Fibroblast of villous mesenchyme (primary cell): ENCODE measurements around the gene TRAF2. TPM values are rescaled to one million over a fixed set of nuclear protein-coding genes. Genes with fewer than 3 reads are reported as not detected.
"Not testable (repeated sequence)": the region's sequence is repeated elsewhere in the genome, so short reads cannot be mapped to it uniquely, and the experiment has no call there.

ENCODE experiments used
- DNase-seq: peaks from one replicate; pipeline ENCODE4 v3.0.0-alpha.2; 2010; ENCODE audit warnings: low read depth
- H3K4me3 ChIP-seq: 2 replicates; pipeline ENCODE4 v1.5.1; 2011; ENCODE audit warnings: low read depth, mild to moderate bottlenecking, low read length
- total RNA-seq: library from RNA; depleted of rRNA; stranded (reverse); fragments of >200 nt; gene quantifications from 2 replicates; pipeline ENCODE4 v1.2.3, GENCODE V29; 2012
- TF ChIP-seq, protein P1 (sequence below): IDR thresholded peaks from 2 replicates; pipeline ENCODE4 v1.5.1; 2012; ENCODE audit warnings: low read depth, mild to moderate bottlenecking, low read length; ENCODE audit not compliant: insufficient read depth

TRAF2 gene
- total RNA-seq, 1 donor, result 16.8 TPM

DNA sequence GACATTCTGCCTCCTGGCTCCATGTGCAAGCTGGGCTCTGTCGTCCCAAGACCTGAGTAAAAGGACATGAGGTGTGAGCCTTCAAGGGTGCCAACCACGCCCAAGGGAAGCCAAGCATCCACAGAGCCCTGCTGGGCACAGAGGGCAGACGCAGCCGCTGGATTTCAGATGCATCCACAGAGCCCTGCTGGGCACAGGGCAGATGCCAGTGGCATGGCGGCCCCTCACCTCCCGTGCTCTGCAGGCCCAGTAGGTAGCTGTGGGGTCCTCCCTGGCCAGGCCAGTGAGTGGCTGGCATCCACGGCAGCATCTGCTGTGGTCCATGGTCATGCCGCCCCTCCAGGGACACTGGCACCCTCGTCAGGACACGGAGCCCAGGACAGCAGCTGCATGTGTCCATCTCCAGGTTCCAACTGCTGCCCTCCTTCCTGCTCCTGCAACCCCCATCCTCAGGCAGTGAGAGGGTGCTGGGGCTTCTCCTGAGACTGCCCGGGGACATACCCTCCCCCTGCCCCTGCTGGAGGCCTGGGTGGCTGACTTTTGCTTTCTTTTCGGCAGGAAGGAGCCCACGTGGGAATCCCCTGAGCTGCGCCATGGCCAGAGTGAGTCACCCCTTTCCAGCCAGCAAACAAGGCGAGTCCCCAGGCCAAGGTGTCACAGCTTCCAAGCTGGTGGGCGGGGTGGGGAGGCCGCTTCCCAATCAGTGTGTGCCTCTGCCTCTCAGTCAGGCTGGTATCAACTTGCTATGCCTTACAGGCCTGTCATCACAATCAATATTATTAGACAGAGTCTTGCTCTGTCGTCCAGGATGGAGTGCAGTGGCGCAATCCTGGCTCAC, 4.0 kb upstream of the TRAF2 start:
- peak; percentile 86 for DNase-seq
- TF ChIP-seq, protein P1, sequence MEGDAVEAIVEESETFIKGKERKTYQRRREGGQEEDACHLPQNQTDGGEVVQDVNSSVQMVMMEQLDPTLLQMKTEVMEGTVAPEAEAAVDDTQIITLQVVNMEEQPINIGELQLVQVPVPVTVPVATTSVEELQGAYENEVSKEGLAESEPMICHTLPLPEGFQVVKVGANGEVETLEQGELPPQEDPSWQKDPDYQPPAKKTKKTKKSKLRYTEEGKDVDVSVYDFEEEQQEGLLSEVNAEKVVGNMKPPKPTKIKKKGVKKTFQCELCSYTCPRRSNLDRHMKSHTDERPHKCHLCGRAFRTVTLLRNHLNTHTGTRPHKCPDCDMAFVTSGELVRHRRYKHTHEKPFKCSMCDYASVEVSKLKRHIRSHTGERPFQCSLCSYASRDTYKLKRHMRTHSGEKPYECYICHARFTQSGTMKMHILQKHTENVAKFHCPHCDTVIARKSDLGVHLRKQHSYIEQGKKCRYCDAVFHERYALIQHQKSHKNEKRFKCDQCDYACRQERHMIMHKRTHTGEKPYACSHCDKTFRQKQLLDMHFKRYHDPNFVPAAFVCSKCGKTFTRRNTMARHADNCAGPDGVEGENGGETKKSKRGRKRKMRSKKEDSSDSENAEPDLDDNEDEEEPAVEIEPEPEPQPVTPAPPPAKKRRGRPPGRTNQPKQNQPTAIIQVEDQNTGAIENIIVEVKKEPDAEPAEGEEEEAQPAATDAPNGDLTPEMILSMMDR, result no peak
- peak overlapping the region; percentile 27 for H3K4me3 ChIP-seq

DNA sequence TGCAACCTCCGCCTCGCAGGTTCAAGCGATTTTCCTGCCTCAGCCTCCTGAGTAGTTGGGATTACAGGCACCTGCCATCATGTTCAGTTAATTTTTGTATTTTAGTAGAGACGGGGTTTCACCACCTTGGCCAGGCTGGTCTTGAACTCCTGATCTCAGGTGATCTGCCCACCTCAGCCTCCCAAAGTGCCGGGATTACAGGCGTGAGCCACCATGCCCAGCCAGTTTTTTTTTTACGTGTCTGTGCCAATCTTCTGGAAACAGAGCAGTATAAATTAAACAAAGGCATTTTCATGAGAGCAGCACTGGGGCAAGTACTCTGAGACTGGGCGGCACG, 3.4 kb upstream of the TRAF2 start:
- not testable (repeated sequence) for H3K4me3 ChIP-seq

DNA sequence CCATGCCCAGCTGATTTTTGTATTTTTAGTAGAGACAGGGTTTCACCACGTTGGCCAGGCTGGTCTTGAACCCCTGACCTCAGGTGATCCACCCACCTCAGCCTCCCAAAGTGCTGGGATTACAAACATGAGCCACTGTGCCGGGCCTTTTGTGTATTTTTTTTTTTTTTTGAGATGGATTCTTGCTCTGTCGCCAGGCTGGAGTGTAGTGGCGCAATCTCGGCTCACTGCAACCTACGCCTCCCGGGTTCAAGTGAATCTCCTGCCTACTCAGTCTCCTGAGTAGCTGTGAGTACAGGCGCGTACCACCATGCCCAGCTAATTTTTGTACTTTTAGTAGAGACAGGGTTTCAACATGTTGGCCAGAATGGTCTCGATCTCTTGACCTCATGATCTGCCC, 2.6 kb upstream of the TRAF2 start:
- DNase-seq, H3K4me3 ChIP-seq: not testable (repeated sequence)

More for the DNA sequence above, 3.4 kb upstream of the TRAF2 start:
- DNase-seq, result not testable (repeated sequence)

DNA sequence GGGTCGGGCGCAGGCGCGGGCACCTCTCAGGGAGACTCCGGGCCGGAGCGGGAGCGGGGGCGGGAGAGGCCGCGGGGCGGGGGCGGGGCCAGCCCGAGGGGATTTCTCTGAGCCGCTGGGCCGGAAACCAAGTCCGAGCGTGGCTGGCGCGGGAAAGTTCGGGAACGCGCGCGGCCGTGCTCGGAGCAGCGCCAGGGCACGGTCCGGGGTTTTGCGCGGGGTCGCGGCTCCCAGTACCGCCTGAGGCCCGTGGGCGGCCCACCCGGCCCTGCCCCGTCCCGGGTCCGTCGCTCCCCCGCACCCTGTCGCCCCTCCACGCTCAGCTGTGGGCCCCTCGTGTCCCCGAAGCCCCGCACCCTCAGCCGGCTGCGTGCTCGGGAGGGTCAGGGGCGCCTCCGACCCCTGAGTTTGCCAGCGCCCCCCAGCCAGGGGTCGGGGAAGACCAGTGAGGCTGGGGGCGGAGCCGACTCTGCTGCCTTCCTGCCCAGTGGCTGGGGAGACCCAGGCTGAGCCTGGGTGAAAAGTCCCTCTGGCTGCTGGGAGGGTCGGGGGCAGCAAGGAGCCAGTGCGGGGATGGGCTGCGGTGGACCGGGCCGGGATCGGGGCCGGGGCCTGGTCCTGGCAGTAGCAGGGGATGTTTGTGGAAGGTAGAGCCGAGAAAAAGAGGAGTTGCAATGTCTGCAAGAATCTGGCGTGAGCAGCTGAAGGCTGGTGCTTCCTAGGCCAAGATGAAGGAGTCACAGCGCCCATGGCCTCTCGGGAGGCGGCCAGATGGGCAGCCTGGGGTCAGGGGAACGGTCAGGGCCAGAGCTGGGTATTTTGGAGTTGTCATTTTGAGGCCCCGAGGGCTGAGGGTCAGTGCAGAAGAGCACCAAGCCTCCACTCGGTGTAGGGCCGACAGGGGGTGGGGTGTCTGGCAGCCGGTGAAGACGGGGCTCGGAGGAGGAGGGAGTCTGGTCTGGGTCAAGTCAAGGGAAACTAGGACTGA, 588 bp downstream of the TRAF2 start:
- H3K4me3 ChIP-seq, result peak overlapping the region; percentile 78
- TF ChIP-seq, protein P1, result no peak
- DNase-seq, result peak; percentile 21

DNA sequence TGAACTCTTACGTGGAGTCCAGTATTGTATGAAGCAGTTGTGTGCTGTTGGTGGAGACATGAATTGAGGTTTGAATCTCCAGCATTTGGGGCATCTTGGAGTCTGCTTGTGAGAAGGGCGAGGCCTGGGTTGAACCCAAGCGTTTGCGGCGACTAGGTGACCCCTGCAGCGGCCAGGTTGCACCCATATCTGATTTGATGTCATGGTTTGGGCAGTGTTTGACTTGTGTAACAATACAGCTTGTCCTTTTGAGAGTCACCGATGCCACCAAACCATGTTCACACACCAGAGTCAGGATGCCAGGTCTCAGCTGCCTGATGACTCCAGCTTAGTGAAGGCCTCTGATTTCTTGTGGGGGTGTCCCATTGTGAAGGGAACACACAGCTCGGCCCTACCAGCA, 2.1 kb downstream of the TRAF2 start:
- no peak for DNase-seq
- no peak overlapping the region for H3K4me3 ChIP-seq
- TF ChIP-seq, protein P1, result no peak

DNA sequence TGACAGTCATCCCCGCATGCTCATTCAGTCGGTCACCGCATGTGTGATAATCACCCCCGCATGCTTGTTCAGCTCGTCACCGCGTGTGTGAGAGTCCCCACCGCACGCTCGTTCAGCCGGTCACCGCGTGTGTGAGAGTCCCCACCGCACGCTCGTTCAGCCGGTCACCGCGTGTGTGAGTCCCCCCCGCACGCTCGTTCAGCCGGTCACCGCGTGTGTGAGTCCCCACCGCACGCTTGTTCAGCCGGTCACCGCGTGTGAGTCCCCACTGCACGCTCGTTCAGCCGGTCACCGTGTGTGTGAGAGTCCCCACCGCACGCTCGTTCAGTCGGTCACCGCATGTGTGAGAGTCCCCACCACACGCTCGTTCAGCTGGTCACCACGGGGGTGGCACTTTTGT, 3.5 kb downstream of the TRAF2 start:
- no peak overlapping the region for H3K4me3 ChIP-seq
- TF ChIP-seq, protein P1, result no peak
- DNase-seq, result no peak

DNA sequence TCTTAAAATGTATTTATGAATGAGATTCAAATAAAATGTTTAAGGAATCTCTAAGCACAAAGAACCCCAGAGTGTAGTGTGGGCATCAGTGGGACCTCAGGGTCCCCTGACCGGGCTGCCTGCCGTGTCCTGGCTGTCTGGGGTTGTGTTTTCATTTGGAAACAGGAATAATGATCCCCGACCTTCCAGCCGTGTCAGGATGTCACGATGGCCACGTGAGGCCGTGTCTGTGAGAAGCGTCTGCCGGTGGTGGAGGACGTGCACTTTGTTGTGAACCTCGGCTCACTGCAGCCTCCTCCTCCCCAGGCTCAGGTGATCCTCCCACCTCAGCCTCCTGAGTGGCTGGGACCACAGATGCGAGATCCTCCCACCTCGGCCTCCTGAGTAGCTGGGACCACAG, 4.3 kb downstream of the TRAF2 start:
- TF ChIP-seq, protein P1, result no peak
- DNase-seq, result no peak
- H3K4me3 ChIP-seq, result no peak overlapping the region
